Trophoblast cell (in vitro differentiated cells and primary cell): Measurements from ENCODE around the gene TALDO1.

Experiments
- DNase-seq, 2 donors: peaks; one replicate each; pipeline ENCODE4 v3.0.0-alpha.2; 2016
- H2AFZ ChIP-seq: 2 replicates; pipeline ENCODE4 v1.6.1; 2013; ENCODE audit warnings: low read length, moderate library complexity, mild to moderate bottlenecking; ENCODE audit not compliant: insufficient read depth, poor library complexity
- H2AK5ac ChIP-seq: 2 replicates; pipeline ENCODE4 v1.6.1; 2013; ENCODE audit warnings: mild to moderate bottlenecking, low read length
- H2BK120ac ChIP-seq: 2 replicates; pipeline ENCODE4 v1.6.1; 2013; ENCODE audit warnings: low read length, mild to moderate bottlenecking, moderate library complexity; ENCODE audit not compliant: insufficient read depth, poor library complexity
- H2BK12ac ChIP-seq: 2 replicates; pipeline ENCODE4 v1.6.1; 2013; ENCODE audit warnings: mild to moderate bottlenecking, low read length, moderate library complexity
- H2BK5ac ChIP-seq: 2 replicates; pipeline ENCODE4 v1.6.1; 2013; ENCODE audit warnings: low read length, low read depth, moderate library complexity, mild to moderate bottlenecking; ENCODE audit not compliant: poor library complexity
- H3K14ac ChIP-seq: 2 replicates; pipeline ENCODE4 v1.6.1; 2013; ENCODE audit warnings: mild to moderate bottlenecking, low read length
- H3K18ac ChIP-seq: 2 replicates; pipeline ENCODE4 v1.6.1; 2013; ENCODE audit warnings: mild to moderate bottlenecking, low read length
- H3K23ac ChIP-seq: 2 replicates; pipeline ENCODE4 v1.6.1; 2013; ENCODE audit warnings: low read length
- H3K27ac ChIP-seq: 2 replicates; pipeline ENCODE4 v1.5.1; 2013; ENCODE audit warnings: low read depth, mild to moderate bottlenecking, inconsistent platforms, low read length, moderate library complexity
- H3K27me3 ChIP-seq: 2 replicates; pipeline ENCODE4 v1.6.1; 2013; ENCODE audit warnings: inconsistent platforms, mild to moderate bottlenecking, low read length, moderate library complexity; ENCODE audit not compliant: insufficient read depth
- H3K36me3 ChIP-seq, 2 experiments: 1 replicate in 1 of 2; 2 replicates in 1 of 2; pipeline ENCODE4 v1.6.1; 2013; ENCODE audit warnings: low read length in 2 of 2, mild to moderate bottlenecking in 2 of 2, moderate library complexity in 1 of 2; ENCODE audit not compliant: insufficient read depth in 2 of 2, control insufficient read depth in 1 of 2
- H3K4ac ChIP-seq: 2 replicates; pipeline ENCODE4 v1.6.1; 2013; ENCODE audit warnings: low read depth, mild to moderate bottlenecking, low read length, moderate library complexity
- H3K4me1 ChIP-seq, 2 experiments: 1 replicate in 1 of 2; 2 replicates in 1 of 2; pipeline ENCODE4 v1.6.1; 2013; ENCODE audit warnings: low read length in 2 of 2, mild to moderate bottlenecking in 2 of 2, moderate library complexity in 1 of 2; ENCODE audit not compliant: insufficient read depth in 2 of 2, control insufficient read depth in 1 of 2
- H3K4me2 ChIP-seq: 2 replicates; pipeline ENCODE4 v1.6.1; 2013; ENCODE audit warnings: inconsistent platforms, mild to moderate bottlenecking, low read length, moderate library complexity
- H3K4me3 ChIP-seq: 2 replicates; pipeline ENCODE4 v1.5.1; 2013; ENCODE audit warnings: mild to moderate bottlenecking, low read depth, low read length, inconsistent platforms
- H3K79me1 ChIP-seq: one replicate; pipeline ENCODE4 v1.6.1; 2013; ENCODE audit warnings: low read length
- H3K79me2 ChIP-seq: 2 replicates; pipeline ENCODE4 v1.6.1; 2013; ENCODE audit warnings: low read length, mild to moderate bottlenecking; ENCODE audit not compliant: control insufficient read depth, insufficient read depth, poor library complexity
- H3K9ac ChIP-seq: 2 replicates; pipeline ENCODE4 v1.6.1; 2013; ENCODE audit warnings: mild to moderate bottlenecking, low read length
- H3K9me3 ChIP-seq: 2 replicates; pipeline ENCODE4 v1.6.1; 2013; ENCODE audit warnings: low read depth, mild to moderate bottlenecking, control low read depth, inconsistent platforms, low read length; ENCODE audit not compliant: insufficient read depth
- H4K12ac ChIP-seq: 2 replicates; pipeline ENCODE4 v1.6.1; 2013; ENCODE audit warnings: low read depth, mild to moderate bottlenecking, low read length, moderate library complexity
- H4K8ac ChIP-seq: 2 replicates; pipeline ENCODE4 v1.6.1; 2013; ENCODE audit warnings: low read depth, mild to moderate bottlenecking, low read length, moderate library complexity
- H4K91ac ChIP-seq: one replicate; pipeline ENCODE4 v1.6.1; 2013; ENCODE audit warnings: low read depth, mild to moderate bottlenecking, low read length, moderate library complexity
- WGBS: extraction: QIAGEN DNeasy Blood & Tissue Kit; methylation state at CpG from one replicate; pipeline ENCODE4 v1.1.7; 2013; ENCODE audit warnings: missing lambda C conversion rate; ENCODE audit not compliant: insufficient read length, insufficient coverage; ENCODE audit errors: extremely low coverage; 5-methylcytosine and 5-hydroxymethylcytosine counted together

Gene TALDO1

GRCh38 chr11:704228-704674 lies 43.0 kb upstream of the TALDO1 start:
- peaks cover 28 to 38% of the 10 kb centered on the region in 2 experiments for H3K4me1 ChIP-seq
- no peak overlapping the region for H2BK5ac ChIP-seq
- H4K91ac ChIP-seq, result no peak overlapping the region
- no peak overlapping the region for H2AFZ ChIP-seq
- H3K36me3 ChIP-seq, result peaks cover 27 to 33% of the 10 kb centered on the region in 2 experiments
- H3K27ac ChIP-seq, result no peak overlapping the region
- H3K27me3 ChIP-seq, result no peaks in the 10 kb centered on the region
- H3K9ac ChIP-seq, result no peak overlapping the region
- H3K23ac ChIP-seq, result no peak overlapping the region
- H2BK12ac ChIP-seq, result no peak overlapping the region
- no CpG with 5 or more reads among the region's 18 CpGs for WGBS
- DNase-seq, result no peak
- no peak overlapping the region for H3K18ac ChIP-seq
- H3K79me2 ChIP-seq, result peaks cover 25% of the 10 kb centered on the region
- H3K4ac ChIP-seq, result no peak overlapping the region
- H3K79me1 ChIP-seq, result peaks cover 33% of the 10 kb centered on the region
- no peak overlapping the region for H2BK120ac ChIP-seq
- no peak overlapping the region for H4K8ac ChIP-seq
- H4K12ac ChIP-seq, result peak overlapping the region; percentile 6
- H3K4me3 ChIP-seq, result peak overlapping the region; percentile 10
- H2AK5ac ChIP-seq, result no peak overlapping the region
- H3K4me2 ChIP-seq, result no peak overlapping the region
- no peaks in the 10 kb centered on the region for H3K9me3 ChIP-seq
- H3K14ac ChIP-seq, result no peak overlapping the region

GRCh38 chr11:704781-705645 lies 42.3 kb upstream of the TALDO1 start:
- Histone ChIP-seq H3K9ac (no peak overlapping the region), H2BK5ac (no peak overlapping the region), H3K9me3 (no peaks in the 10 kb centered on the region), H3K14ac (peak overlapping the region; percentile 34), H4K12ac (peak overlapping the region; percentile 6), H3K4me3 (peak overlapping the region; percentile 25), H2AFZ (peak overlapping the region; percentile 13), H3K4me1 (peaks cover 28 to 40% of the 10 kb centered on the region in 2 experiments), H3K27me3 (no peaks in the 10 kb centered on the region), H3K18ac (peak overlapping the region; percentile 63), H3K79me1 (peaks cover 33% of the 10 kb centered on the region), H4K8ac (peak overlapping the region; percentile 31), H2AK5ac (peak overlapping the region; percentile 83), H3K27ac (peak overlapping the region; percentile 2), H2BK120ac (peak overlapping the region; percentile 35), H2BK12ac (no peak overlapping the region), H3K79me2 (peaks cover 25% of the 10 kb centered on the region), H3K23ac (no peak overlapping the region), H4K91ac (peak overlapping the region; percentile 82), H3K4ac (peak overlapping the region; percentile 38), H3K36me3 (peaks cover 25 to 34% of the 10 kb centered on the region in 2 experiments), H3K4me2 (peak overlapping the region; percentile 63)
- no CpG with 5 or more reads among the region's 27 CpGs for WGBS
- peak; percentile 67 to 72 for DNase-seq

DNA sequence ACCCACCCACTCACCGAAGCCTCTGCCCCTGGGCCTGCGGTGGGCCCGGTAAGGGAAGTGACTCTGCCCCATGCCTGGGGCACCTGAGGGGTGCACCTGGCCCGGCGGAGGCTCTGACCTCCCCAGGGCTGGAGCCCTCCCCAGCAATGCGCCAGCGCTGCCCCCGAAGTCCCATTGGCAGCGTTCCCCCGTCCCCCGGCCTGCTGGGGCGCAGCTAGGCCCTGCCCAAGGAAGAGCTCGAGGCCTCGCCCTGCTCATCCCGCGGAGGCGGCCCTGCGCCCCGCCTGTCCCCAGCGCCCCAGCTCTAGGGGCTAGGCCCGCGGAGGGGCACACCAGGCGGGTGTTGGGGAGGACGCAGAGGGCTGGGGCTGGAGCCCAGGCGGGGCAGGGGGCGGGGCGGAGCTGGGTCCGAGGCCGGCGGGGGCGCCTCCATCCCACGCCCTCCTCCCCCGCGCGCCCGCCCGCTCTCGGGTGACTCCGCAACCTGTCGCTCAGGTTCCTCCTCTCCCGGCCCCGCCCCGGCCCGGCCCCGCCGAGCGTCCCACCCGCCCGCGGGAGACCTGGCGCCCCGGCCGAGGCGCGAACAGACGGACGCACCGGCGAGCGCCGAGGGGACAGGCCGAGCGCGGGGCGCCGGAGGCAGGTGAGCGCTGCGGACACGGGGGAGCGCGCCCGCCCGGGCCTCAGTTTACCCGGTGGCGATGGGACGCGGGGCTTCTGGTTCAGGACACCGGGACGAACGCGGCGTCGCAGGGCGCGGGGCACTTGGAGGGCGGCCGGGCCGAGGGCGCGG lies 41.4 kb upstream of the TALDO1 start, which contains the start of gene EPS8L2:
Gene EPS8L2, plus strand, starts transcription at position 586 of the 793 bp plus-strand sequence. CDS start 3,177 bp downstream, outside the sequence.
- peak within 1 kb of the TSS; percentile 75 for H2AFZ ChIP-seq
- H3K4me2 ChIP-seq, result peak within 1 kb of the TSS; percentile 63
- DNase-seq, result peak; percentile 33 to 70
- peak within 1 kb of the TSS; percentile 95 for H3K14ac ChIP-seq
- peak within 1 kb of the TSS; percentile 80 for H3K9ac ChIP-seq
- no CpG with 5 or more reads among the region's 90 CpGs for WGBS
- peaks cover 31 to 40% of the 10 kb centered on the region in 2 experiments for H3K36me3 ChIP-seq
- peak within 1 kb of the TSS; percentile 92 for H2BK5ac ChIP-seq
- H3K9me3 ChIP-seq, result no peaks in the 10 kb centered on the region
- peak within 1 kb of the TSS; percentile 99 for H4K91ac ChIP-seq
- H4K12ac ChIP-seq, result peak within 1 kb of the TSS; percentile 79
- H3K4me3 ChIP-seq, result peak within 1 kb of the TSS; percentile 77
- H3K27me3 ChIP-seq, result no peaks in the 10 kb centered on the region
- peaks cover 34 to 48% of the 10 kb centered on the region in 2 experiments for H3K4me1 ChIP-seq
- peak within 1 kb of the TSS; percentile 98 for H3K4ac ChIP-seq
- H4K8ac ChIP-seq, result peak within 1 kb of the TSS; percentile 95
- H3K18ac ChIP-seq, result peak within 1 kb of the TSS; percentile 100
- peak within 1 kb of the TSS; percentile 83 for H3K27ac ChIP-seq
- H3K79me2 ChIP-seq, result peaks cover 27% of the 10 kb centered on the region
- peaks cover 35% of the 10 kb centered on the region for H3K79me1 ChIP-seq
- peak within 1 kb of the TSS; percentile 90 for H2AK5ac ChIP-seq
- H2BK12ac ChIP-seq, result peak within 1 kb of the TSS; percentile 62
- peak within 1 kb of the TSS; percentile 92 for H2BK120ac ChIP-seq
- H3K23ac ChIP-seq, result no peak within 1 kb of the TSS

DNA sequence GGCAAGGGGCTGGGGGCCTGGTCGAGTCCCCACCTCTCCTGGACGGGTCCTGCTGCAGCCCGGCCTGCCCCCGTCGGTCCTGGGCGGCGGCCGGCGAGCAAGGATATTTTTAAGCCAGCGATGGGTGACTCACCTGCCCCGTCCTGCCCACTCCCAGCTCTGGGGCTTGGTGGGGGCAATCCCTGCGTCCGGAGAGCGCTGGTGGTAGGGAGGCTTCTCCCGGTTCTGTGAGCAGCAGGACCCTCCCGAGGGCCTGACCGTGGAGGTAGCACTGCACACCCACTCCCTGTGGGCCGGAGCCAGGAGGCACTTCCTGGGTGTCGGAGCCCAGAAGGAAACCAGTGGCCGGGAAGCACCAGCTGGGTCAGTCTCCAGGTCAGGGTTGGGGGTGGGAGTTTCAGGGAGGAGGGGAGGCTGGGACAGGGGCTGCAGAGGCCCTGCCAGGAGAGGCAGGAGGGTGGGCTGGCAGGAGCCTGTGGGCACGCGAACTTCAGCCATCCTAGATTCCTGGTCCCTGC lies 40.8 kb upstream of the TALDO1 start:
- Histone ChIP-seq H3K4ac (peak overlapping the region; percentile 98), H2AFZ (peak overlapping the region; percentile 75), H3K36me3 (peaks cover 31 to 38% of the 10 kb centered on the region in 2 experiments), H2AK5ac (peak overlapping the region; percentile 90), H3K4me1 (peaks cover 34 to 49% of the 10 kb centered on the region in 2 experiments), H3K79me2 (peaks cover 27% of the 10 kb centered on the region), H3K23ac (no peak overlapping the region), H3K27me3 (no peaks in the 10 kb centered on the region), H3K9ac (peak overlapping the region; percentile 80), H4K91ac (peak overlapping the region; percentile 99), H2BK12ac (peak overlapping the region; percentile 62), H3K79me1 (peaks cover 36% of the 10 kb centered on the region), H2BK120ac (peak overlapping the region; percentile 92), H3K9me3 (no peaks in the 10 kb centered on the region), H2BK5ac (peak overlapping the region; percentile 92), H4K12ac (peak overlapping the region; percentile 79), H4K8ac (peak overlapping the region; percentile 95), H3K4me2 (peak overlapping the region; percentile 58), H3K18ac (peak overlapping the region; percentile 100), H3K4me3 (peak overlapping the region; percentile 77), H3K27ac (peak overlapping the region; percentile 83), H3K14ac (peak overlapping the region; percentile 95)
- no CpG with 5 or more reads among the region's 22 CpGs for whole genome bisulfite sequencing
- DNase-seq, result peak; percentile 66 to 70
